RWPE2 (cell line): Measurements from ENCODE around the gene NUP210L.

ENCODE experiments used
- ATAC-seq: fragments of 200-7000 bp; cut with Tn5 transposase; 3 replicates; pipeline ENCODE4 v1.9.1; 2021; ENCODE audit warnings: low read depth
- DNase-seq: peaks from one replicate; pipeline ENCODE4 v3.0.0-alpha.2; 2020; ENCODE audit warnings: low spot score
- H3K27ac ChIP-seq: fragments of 450-650 bp; 2 replicates; pipeline ENCODE4 v1.5.1; 2017; ENCODE audit warnings: mild to moderate bottlenecking; ENCODE audit not compliant: poor library complexity, severe bottlenecking
- H3K27me3 ChIP-seq: fragments of 250-450 bp; sonication (Bioruptor Pico); 2 replicates; pipeline ENCODE4 v1.5.1; 2021; ENCODE audit warnings: mild to moderate bottlenecking, moderate library complexity; ENCODE audit not compliant: insufficient read depth, poor library complexity, severe bottlenecking
- H3K36me3 ChIP-seq: fragments of 250-450 bp; sonication (Bioruptor Pico); 2 replicates; pipeline ENCODE4 v1.5.1; 2020; ENCODE audit warnings: low read depth, mild to moderate bottlenecking, moderate library complexity
- H3K4me1 ChIP-seq: fragments of 250-450 bp; sonication (Bioruptor Pico); 2 replicates; pipeline ENCODE4 v1.5.1; 2021; ENCODE audit warnings: mild to moderate bottlenecking, moderate library complexity; ENCODE audit not compliant: insufficient read depth, poor library complexity, severe bottlenecking
- H3K4me3 ChIP-seq: fragments of 250-450 bp; sonication (Bioruptor Pico); 2 replicates; pipeline ENCODE4 v1.5.1; 2021; ENCODE audit warnings: mild to moderate bottlenecking, moderate library complexity; ENCODE audit not compliant: severe bottlenecking
- H3K9me3 ChIP-seq: fragments of 250-450 bp; sonication (Bioruptor Pico); 2 replicates; pipeline ENCODE4 v1.5.1; 2021; ENCODE audit warnings: mild to moderate bottlenecking, moderate library complexity; ENCODE audit not compliant: severe bottlenecking
- CTCF ChIP-seq: fragments of 450-650 bp; IDR thresholded peaks from one replicate; pipeline ENCODE4 v1.5.1; 2017; ENCODE audit warnings: mild to moderate bottlenecking, moderate library complexity; ENCODE audit not compliant: poor library complexity, severe bottlenecking

NUP210L gene

DNA sequence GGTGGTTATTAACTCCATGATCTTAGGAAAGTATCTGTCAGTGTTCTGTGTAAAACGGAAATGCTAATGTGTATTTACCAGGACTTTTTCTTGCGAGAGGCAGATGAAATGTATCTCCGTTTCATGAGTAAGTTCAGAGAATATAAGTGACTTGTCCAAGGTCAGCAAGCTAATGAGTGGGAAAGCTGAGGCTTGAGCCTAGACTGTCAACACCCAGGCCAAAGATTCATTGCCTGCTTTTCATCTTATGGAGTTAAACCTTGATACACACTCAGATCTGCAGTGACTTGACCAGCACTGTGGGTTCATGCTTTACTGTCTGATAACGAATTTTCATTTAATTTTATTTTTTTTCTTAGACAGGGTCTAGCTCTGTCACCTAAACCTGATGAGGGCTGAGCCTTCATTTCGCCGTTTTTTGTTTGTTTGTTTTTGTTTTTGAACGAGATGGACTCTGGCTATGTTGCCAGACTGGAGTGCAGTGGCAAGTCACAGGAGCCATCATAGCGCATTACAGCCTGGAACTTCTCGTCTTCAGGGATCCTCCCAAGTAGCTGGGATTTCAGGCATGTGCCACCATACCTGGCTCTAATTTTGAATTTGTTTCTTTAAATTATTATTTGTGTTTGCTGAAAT, 176.5 kb downstream of the NUP210L start:
- Histone ChIP-seq H3K4me3 (peak overlapping the region; percentile 72), H3K27ac (peak overlapping the region; percentile 45), H3K4me1 (peaks cover 3% of the 10 kb centered on the region), H3K36me3 (peaks cover 42% of the 10 kb centered on the region), H3K9me3 (no peaks in the 10 kb centered on the region), H3K27me3 (no peaks in the 10 kb centered on the region)
- no peak for DNase-seq
- no peak for ATAC-seq
- no peak for TF ChIP-seq CTCF

DNA sequence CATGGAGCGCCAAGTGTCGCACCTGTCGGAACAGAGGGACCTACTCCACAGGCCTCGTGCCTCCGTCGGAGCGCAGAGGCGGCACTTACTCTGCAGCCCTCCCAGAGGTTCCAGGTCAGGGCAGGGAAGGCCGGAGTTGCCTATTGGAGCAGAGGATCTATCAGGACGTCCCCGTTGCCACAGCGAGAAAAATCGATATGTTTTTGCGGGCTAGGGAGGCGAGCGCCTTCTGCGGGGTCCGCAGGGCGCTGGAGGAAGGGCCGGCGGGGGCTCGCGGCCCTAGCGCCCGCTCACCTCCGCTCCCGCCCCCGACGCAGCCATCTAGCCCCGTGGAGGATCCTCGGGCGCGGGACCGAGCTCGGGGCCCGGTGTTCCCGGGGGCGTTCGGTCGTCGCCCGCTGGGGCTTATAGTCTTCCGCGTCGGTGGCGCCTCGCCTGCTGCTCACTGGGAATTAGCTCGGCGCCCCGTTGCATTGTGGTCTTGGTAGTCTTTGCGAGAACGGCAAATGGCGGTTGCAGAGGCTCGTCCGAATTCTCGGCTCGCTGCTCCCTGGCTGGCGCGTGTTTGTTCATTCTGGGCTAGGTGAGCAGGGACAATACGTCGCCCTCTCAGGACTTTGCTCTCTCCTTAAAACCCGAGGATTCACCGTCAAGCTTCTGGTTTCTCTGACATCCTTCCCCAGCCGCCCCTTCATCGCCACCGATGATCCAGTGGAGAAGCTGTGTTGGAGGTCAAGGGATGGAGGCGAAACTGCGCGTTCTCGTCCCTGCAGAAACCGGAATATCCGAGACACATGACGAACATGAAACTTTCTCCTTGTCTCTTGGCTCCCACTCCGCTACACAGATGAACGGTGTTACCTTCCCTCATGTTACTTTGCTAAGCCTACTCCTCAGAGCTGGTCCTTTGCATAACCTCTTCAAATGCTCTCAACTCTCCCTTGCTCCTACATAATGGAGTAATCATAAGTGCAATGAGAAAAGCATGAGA, 177.3 kb downstream of the NUP210L start, which contains the start of gene JTB:
Gene JTB, minus strand, starts transcription at position 425 of the 991 bp plus-strand sequence. Its CDS starts 422 bp downstream, at position 3.
- peak within 1 kb of the TSS; percentile 45 for H3K27ac ChIP-seq
- TF ChIP-seq CTCF: no peak
- no peaks in the 10 kb centered on the region for H3K27me3 ChIP-seq
- ATAC-seq (peak; percentile 92), DNase-seq (peak; percentile 86)
- no peaks in the 10 kb centered on the region for H3K9me3 ChIP-seq
- H3K4me1 ChIP-seq: peaks cover 3% of the 10 kb centered on the region
- peak within 1 kb of the TSS; percentile 72 for H3K4me3 ChIP-seq
- peaks cover 36% of the 10 kb centered on the region for H3K36me3 ChIP-seq

GRCh38 chr1:153976819-153977249, 178.0 kb downstream of the NUP210L start:
- TF ChIP-seq CTCF: no peak
- H3K27me3 ChIP-seq: no peaks in the 10 kb centered on the region
- ATAC-seq: no peak; the same call in 2 of the 3 replicates
- peak overlapping the region; percentile 45 for H3K27ac ChIP-seq
- H3K4me1 ChIP-seq: peaks cover 3% of the 10 kb centered on the region
- peak overlapping the region; percentile 72 for H3K4me3 ChIP-seq
- H3K36me3 ChIP-seq: peaks cover 36% of the 10 kb centered on the region
- DNase-seq: no peak
- H3K9me3 ChIP-seq: no peaks in the 10 kb centered on the region

GRCh38 chr1:153973525-153973924, 181.3 kb downstream of the NUP210L start:
- H3K36me3 ChIP-seq: peaks cover 26% of the 10 kb centered on the region
- H3K27ac ChIP-seq: no peak overlapping the region
- no peak for DNase-seq
- no peak for ATAC-seq
- TF ChIP-seq CTCF: no peak
- H3K4me3 ChIP-seq: no peak overlapping the region
- H3K4me1 ChIP-seq: peaks cover 3% of the 10 kb centered on the region
- H3K27me3 ChIP-seq: no peaks in the 10 kb centered on the region
- H3K9me3 ChIP-seq: no peaks in the 10 kb centered on the region
